ENCODE data around the gene NBPF3.

DNA sequence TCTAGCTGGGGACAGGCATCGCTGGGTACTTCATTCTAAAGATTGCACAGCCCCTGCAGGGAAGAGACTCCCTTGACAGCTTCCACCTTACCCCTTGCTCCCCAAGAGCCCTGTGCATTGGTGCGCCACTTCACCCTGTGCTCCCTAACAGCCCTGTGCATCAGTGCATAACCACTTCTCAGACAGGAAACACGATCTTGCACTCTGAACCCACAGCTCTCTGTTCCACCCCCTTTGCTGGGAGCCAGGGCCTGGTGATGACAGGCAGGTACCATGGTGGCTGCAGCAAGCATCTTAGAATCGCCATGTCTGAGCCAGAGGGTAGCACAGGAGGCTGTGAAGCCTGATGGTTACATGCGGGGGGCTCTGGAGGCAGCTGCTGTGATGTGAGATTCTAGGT is 74.3 kb downstream of the NBPF3 start:
- TF ChIP-seq, protein P1, sequence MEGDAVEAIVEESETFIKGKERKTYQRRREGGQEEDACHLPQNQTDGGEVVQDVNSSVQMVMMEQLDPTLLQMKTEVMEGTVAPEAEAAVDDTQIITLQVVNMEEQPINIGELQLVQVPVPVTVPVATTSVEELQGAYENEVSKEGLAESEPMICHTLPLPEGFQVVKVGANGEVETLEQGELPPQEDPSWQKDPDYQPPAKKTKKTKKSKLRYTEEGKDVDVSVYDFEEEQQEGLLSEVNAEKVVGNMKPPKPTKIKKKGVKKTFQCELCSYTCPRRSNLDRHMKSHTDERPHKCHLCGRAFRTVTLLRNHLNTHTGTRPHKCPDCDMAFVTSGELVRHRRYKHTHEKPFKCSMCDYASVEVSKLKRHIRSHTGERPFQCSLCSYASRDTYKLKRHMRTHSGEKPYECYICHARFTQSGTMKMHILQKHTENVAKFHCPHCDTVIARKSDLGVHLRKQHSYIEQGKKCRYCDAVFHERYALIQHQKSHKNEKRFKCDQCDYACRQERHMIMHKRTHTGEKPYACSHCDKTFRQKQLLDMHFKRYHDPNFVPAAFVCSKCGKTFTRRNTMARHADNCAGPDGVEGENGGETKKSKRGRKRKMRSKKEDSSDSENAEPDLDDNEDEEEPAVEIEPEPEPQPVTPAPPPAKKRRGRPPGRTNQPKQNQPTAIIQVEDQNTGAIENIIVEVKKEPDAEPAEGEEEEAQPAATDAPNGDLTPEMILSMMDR (IDR thresholded peaks at IDR 0.05; ENCODE audit: extremely low read depth in 1 of 2, insufficient read depth in 1 of 2, low read depth in 1 of 2, low read length in 2 of 2): no peak
- TF ChIP-seq POLR2A (IDR thresholded peaks at IDR 0.05; ENCODE audit: low read depth, low read length) (no peak), JUN (IDR thresholded peaks at IDR 0.05; ENCODE audit: borderline replicate concordance, insufficient read depth, insufficient read length, low read depth) (no peak), POLR2AphosphoS5 (IDR thresholded peaks at IDR 0.05; ENCODE audit: insufficient read depth, low read depth, low read length) (no peak), EZH2 (IDR thresholded peaks at IDR 0.05; ENCODE audit: borderline replicate concordance, low read depth, low read length, severe bottlenecking) (no peak), MYC (IDR thresholded peaks at IDR 0.05; ENCODE audit: low read depth, low read length) (no peak)
